ENCODE results near the gene ASB18. TPM values are rescaled to one million over a fixed set of nuclear protein-coding genes. Genes with fewer than 3 reads are reported as not detected.

The ASB18 gene
- total and polyA plus RNA-seq, 2 donors (not counting 3 experiments of a cell fraction or from before 2014, with no cell fraction given), result not detected

- Histone ChIP-seq H3K27ac (ENCODE audit: insufficient read depth, low read depth, low read length) (no peak overlapping the region), H3K9me3 (replicated peaks; ENCODE audit: control insufficient read depth, insufficient read depth, low read length) (no peaks in the 10 kb centered on the region), H3K36me3 (ENCODE audit: control insufficient read depth in 2 of 2, extremely low read depth in 1 of 2, insufficient read depth in 2 of 2, low read length in 2 of 2) (no peaks in the 10 kb centered on the region), H3K79me2 (ENCODE audit: control insufficient read depth, insufficient read depth, low read length) (no peaks in the 10 kb centered on the region), H3K9ac (replicated peaks; ENCODE audit: extremely low read depth, insufficient read depth, low read length) (no peak overlapping the region), H3K27me3 (ENCODE audit: control insufficient read depth in 2 of 2, insufficient read depth in 2 of 2, low read length in 2 of 2) (peaks cover 0 to 16% of the 10 kb centered on the region in 2 experiments), H2AFZ (ENCODE audit: low read depth, low read length) (no peak overlapping the region), H3K4me3 (replicated peaks in 1 of 3; ENCODE audit: insufficient read depth in 1 of 3, low read depth in 1 of 3, low read length in 3 of 3) (no peak overlapping the region), H3K4me1 (ENCODE audit: control insufficient read depth, extremely low read depth, insufficient read depth, low read length) (no peaks in the 10 kb centered on the region), H4K20me1 (replicated peaks; ENCODE audit: control insufficient read depth, extremely low read depth, insufficient read depth, low read length) (no peaks in the 10 kb centered on the region), H3K9me1 (replicated peaks; ENCODE audit: control insufficient read depth, extremely low read depth, insufficient read depth, low read length) (no peaks in the 10 kb centered on the region), H3K4me2 (ENCODE audit: insufficient read depth, low read length) (no peak overlapping the region)
- DNase-seq (ENCODE audit: low read depth, low spot score) (no peak), FAIRE-seq (no peak)
- dilution Hi-C loops (cut with MboI; ENCODE audit: extremely low pct_ligation_motif_present, low sequenced_read_pairs) (no loop called here), intact Hi-C loops (cut with micrococcal nuclease) (no loop called here)
- ChIA-PET POLR2A (no interaction called here), CTCF (no interaction called here)
- TF ChIP-seq MAX (IDR thresholded peaks at IDR 0.05; ENCODE audit: insufficient read depth, insufficient read length), result no peak
- TF ChIP-seq GATA2 (IDR thresholded peaks at IDR 0.05; ENCODE audit: insufficient read depth, insufficient read length, low read depth, low read length), result no peak
- no peak for TF ChIP-seq JUN (IDR thresholded peaks at IDR 0.05; ENCODE audit: borderline replicate concordance, insufficient read depth, insufficient read length, low read depth)
- TF ChIP-seq FOS (IDR thresholded peaks at IDR 0.05; ENCODE audit: borderline replicate concordance, insufficient read depth, low read length), result no peak
- TF ChIP-seq EZH2 (IDR thresholded peaks at IDR 0.05; ENCODE audit: borderline replicate concordance, low read depth, low read length, severe bottlenecking), result no peak
- no peak for TF ChIP-seq MYC (IDR thresholded peaks at IDR 0.05; ENCODE audit: low read depth, low read length)
- BruUV-seq (replicated peaks), result no TSS peak
Measured at GRCh38 chr2:236157366-236157765, 106.8 kb downstream of the ASB18 start.

GRCh38 chr2:236156860-236157194 lies 107.4 kb downstream of the ASB18 start:
- no peak for FAIRE-seq
- Histone ChIP-seq H3K4me2 (ENCODE audit: insufficient read depth, low read length) (no peak overlapping the region), H2AFZ (ENCODE audit: low read depth, low read length) (no peak overlapping the region), H4K20me1 (replicated peaks; ENCODE audit: control insufficient read depth, extremely low read depth, insufficient read depth, low read length) (no peaks in the 10 kb centered on the region), H3K9me3 (replicated peaks; ENCODE audit: control insufficient read depth, insufficient read depth, low read length) (no peaks in the 10 kb centered on the region), H3K36me3 (ENCODE audit: control insufficient read depth in 2 of 2, extremely low read depth in 1 of 2, insufficient read depth in 2 of 2, low read length in 2 of 2) (no peaks in the 10 kb centered on the region), H3K9ac (replicated peaks; ENCODE audit: extremely low read depth, insufficient read depth, low read length) (no peak overlapping the region), H3K4me3 (replicated peaks in 1 of 3; ENCODE audit: insufficient read depth in 1 of 3, low read depth in 1 of 3, low read length in 3 of 3) (no peak overlapping the region), H3K27me3 (ENCODE audit: control insufficient read depth in 2 of 2, insufficient read depth in 2 of 2, low read length in 2 of 2) (peaks cover 0 to 16% of the 10 kb centered on the region in 2 experiments), H3K9me1 (replicated peaks; ENCODE audit: control insufficient read depth, extremely low read depth, insufficient read depth, low read length) (no peaks in the 10 kb centered on the region), H3K79me2 (ENCODE audit: control insufficient read depth, insufficient read depth, low read length) (no peaks in the 10 kb centered on the region), H3K27ac (ENCODE audit: insufficient read depth, low read depth, low read length) (no peak overlapping the region), H3K4me1 (ENCODE audit: control insufficient read depth, extremely low read depth, insufficient read depth, low read length) (no peaks in the 10 kb centered on the region)
- dilution Hi-C loops (cut with MboI; ENCODE audit: extremely low pct_ligation_motif_present, low sequenced_read_pairs) (no loop called here), intact Hi-C loops (cut with micrococcal nuclease) (no loop called here)
- ChIA-PET CTCF (no interaction called here), POLR2A (no interaction called here)
- BruUV-seq (replicated peaks), result no TSS peak
- DNase-seq (ENCODE audit: low read depth, low spot score), result no peak
- TF ChIP-seq MYC (IDR thresholded peaks at IDR 0.05; ENCODE audit: low read depth, low read length) (no peak), FOS (IDR thresholded peaks at IDR 0.05; ENCODE audit: borderline replicate concordance, insufficient read depth, low read length) (no peak), JUN (IDR thresholded peaks at IDR 0.05; ENCODE audit: borderline replicate concordance, insufficient read depth, insufficient read length, low read depth) (no peak), POLR2AphosphoS5 (IDR thresholded peaks at IDR 0.05; ENCODE audit: insufficient read depth, low read depth, low read length) (no peak), MAX (IDR thresholded peaks at IDR 0.05; ENCODE audit: insufficient read depth, insufficient read length) (no peak), POLR2A (IDR thresholded peaks at IDR 0.05; ENCODE audit: low read depth, low read length) (no peak)

Measured in endothelial cell of umbilical vein (primary cell).